Measurements from ENCODE around the gene ZNF354C. TPM values are rescaled to one million over a fixed set of nuclear protein-coding genes. Genes with fewer than 3 reads are reported as not detected.
A peak's percentile ranks its signal among the peaks of the same experiment; 100 is the strongest.

The ZNF354C gene
- total RNA-seq, 4 donors from 2014 or later = 5.0 to 7.9 (median 6.3) TPM

DNA sequence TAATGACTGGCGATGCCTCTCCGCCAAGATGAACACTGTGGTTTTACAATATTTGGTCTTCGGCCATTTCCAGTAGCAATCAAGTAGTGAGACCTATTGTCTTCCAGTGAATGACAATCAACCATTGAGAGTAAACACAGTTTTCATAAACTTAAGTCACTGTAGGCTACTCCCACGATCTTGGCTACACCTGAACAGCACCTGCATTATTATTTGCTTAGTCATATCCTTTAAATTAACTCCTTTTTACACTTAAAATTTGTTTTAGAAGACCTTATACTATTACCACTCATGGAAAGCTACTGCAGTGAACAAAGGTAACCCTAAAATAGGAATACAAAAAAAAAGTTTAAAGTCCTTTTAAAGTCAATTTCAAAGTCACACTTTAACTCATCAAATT lies 58.2 kb downstream of the ZNF354C start:
- H3K27ac ChIP-seq (replicated peaks in 1 of 4) = no peak overlapping the region
- peaks cover 0 to 36% (median 9%) of the 10 kb centered on the region in 4 donors for H3K36me3 ChIP-seq
- TF ChIP-seq EP300 (IDR thresholded peaks at IDR 0.05) (no peak), POLR2A (IDR thresholded peaks at IDR 0.05; ENCODE audit: low read depth) (no peak), POLR2AphosphoS5 (IDR thresholded peaks at IDR 0.05) (no peak)
- TF ChIP-seq, protein P1, sequence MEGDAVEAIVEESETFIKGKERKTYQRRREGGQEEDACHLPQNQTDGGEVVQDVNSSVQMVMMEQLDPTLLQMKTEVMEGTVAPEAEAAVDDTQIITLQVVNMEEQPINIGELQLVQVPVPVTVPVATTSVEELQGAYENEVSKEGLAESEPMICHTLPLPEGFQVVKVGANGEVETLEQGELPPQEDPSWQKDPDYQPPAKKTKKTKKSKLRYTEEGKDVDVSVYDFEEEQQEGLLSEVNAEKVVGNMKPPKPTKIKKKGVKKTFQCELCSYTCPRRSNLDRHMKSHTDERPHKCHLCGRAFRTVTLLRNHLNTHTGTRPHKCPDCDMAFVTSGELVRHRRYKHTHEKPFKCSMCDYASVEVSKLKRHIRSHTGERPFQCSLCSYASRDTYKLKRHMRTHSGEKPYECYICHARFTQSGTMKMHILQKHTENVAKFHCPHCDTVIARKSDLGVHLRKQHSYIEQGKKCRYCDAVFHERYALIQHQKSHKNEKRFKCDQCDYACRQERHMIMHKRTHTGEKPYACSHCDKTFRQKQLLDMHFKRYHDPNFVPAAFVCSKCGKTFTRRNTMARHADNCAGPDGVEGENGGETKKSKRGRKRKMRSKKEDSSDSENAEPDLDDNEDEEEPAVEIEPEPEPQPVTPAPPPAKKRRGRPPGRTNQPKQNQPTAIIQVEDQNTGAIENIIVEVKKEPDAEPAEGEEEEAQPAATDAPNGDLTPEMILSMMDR (IDR thresholded peaks at IDR 0.05) = no peak
- intact Hi-C loops (cut with DNase I) = no loop called here
- peak; percentile 34 for DNase-seq (ENCODE audit: extremely low spot score)
- 85% methylated on average over 4 of the region's 4 CpGs for WGBS
- H3K9me3 ChIP-seq = peaks cover 0 to 55% (median 28%) of the 10 kb centered on the region in 4 donors
- H3K27me3 ChIP-seq = no peaks in the 10 kb centered on the region
- no peaks in the 10 kb centered on the region for H3K4me1 ChIP-seq
- no peak overlapping the region for H3K4me3 ChIP-seq

GRCh38 chr5:179118756-179119414 lies 58.7 kb downstream of the ZNF354C start:
- peak; percentile 57 for DNase-seq (ENCODE audit: extremely low spot score)
- H3K4me3 ChIP-seq = no peak overlapping the region
- peaks cover 0 to 49% (median 23%) of the 10 kb centered on the region in 4 donors for H3K9me3 ChIP-seq
- H3K4me1 ChIP-seq = no peaks in the 10 kb centered on the region
- WGBS = 93% methylated on average over 10 of the region's 10 CpGs
- intact Hi-C loops (cut with DNase I) = no loop called here
- H3K27me3 ChIP-seq = no peaks in the 10 kb centered on the region
- H3K36me3 ChIP-seq = peaks cover 0 to 31% (median 9%) of the 10 kb centered on the region in 4 donors
- TF ChIP-seq EP300 (IDR thresholded peaks at IDR 0.05) = no peak
- TF ChIP-seq POLR2AphosphoS5 (IDR thresholded peaks at IDR 0.05) = no peak
- TF ChIP-seq, protein P1 (IDR thresholded peaks at IDR 0.05) = no peak
- no peak overlapping the region for H3K27ac ChIP-seq (replicated peaks in 1 of 4)

GRCh38 chr5:179119415-179120170 lies 59.4 kb downstream of the ZNF354C start:
- Histone ChIP-seq H3K4me1 (no peaks in the 10 kb centered on the region), H3K27me3 (no peaks in the 10 kb centered on the region), H3K36me3 (peaks cover 0 to 28% (median 7%) of the 10 kb centered on the region in 4 donors), H3K9me3 (peaks cover 0 to 42% (median 16%) of the 10 kb centered on the region in 4 donors), H3K4me3 (no peak overlapping the region), H3K27ac (replicated peaks in 1 of 4) (no peak overlapping the region)
- no peak for TF ChIP-seq POLR2A (IDR thresholded peaks at IDR 0.05; ENCODE audit: low read depth)
- TF ChIP-seq EP300 (IDR thresholded peaks at IDR 0.05) = no peak
- TF ChIP-seq, protein P1 (IDR thresholded peaks at IDR 0.05) = no peak
- intact Hi-C loops (cut with DNase I) = no loop called here
- peak; percentile 79 for DNase-seq (ENCODE audit: extremely low spot score)
- 92% methylated on average over 10 of the region's 15 CpGs for WGBS

GRCh38 chr5:179120421-179120861 lies 60.3 kb downstream of the ZNF354C start:
- intact Hi-C loops (cut with DNase I) = no loop called here
- 94% methylated on average over 32 of the region's 35 CpGs for WGBS
- TF ChIP-seq EP300 (IDR thresholded peaks at IDR 0.05) (no peak), POLR2A (IDR thresholded peaks at IDR 0.05; ENCODE audit: low read depth) (no peak), POLR2AphosphoS5 (IDR thresholded peaks at IDR 0.05) (no peak)
- TF ChIP-seq, protein P1 (IDR thresholded peaks at IDR 0.05) = no peak
- DNase-seq (ENCODE audit: extremely low spot score) = no peak
- H3K9me3 ChIP-seq = peaks cover 0 to 34% (median 7%) of the 10 kb centered on the region in 4 donors
- H3K4me3 ChIP-seq = no peak overlapping the region
- H3K27ac ChIP-seq (replicated peaks in 1 of 4) = no peak overlapping the region
- no peaks in the 10 kb centered on the region for H3K4me1 ChIP-seq
- peaks cover 0 to 27% (median 10%) of the 10 kb centered on the region in 4 donors for H3K36me3 ChIP-seq
- no peaks in the 10 kb centered on the region for H3K27me3 ChIP-seq

All from esophagus muscularis mucosa (tissue), 4 donors.